Kasumi-1 (cell line): ENCODE data around the gene TULP3.

Experiments used
- DNase-seq, 2 experiments: peaks; one replicate each; lab custom pipeline; 2025; lab: John Stamatoyannopoulos, UW

The TULP3 gene

GRCh38 chr12:2963760-2964292 lies 73.1 kb downstream of the TULP3 start:
- DNase-seq: no peak

GRCh38 chr12:2967651-2968050 lies 77.0 kb downstream of the TULP3 start:
- no peak for DNase-seq

DNA sequence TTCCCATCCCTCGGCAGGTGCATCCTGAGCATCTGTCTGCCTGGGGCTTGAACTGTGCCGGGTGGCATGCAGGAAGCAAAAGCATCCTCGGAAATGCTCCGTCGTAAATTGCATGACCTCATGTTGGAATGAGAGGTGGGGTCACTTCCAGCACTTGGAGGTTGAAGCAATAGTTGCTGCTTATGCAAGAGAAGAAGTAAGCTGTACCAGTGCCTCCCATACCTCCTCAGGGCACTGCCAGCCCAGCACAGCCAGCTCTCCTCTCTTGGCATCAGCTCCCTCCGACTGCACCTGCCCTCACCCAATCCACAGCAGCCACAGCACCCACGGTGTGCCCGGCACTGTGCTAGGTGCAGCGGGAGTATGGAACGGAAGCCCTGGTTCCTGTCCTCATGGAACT lies 80.1 kb downstream of the TULP3 start:
- no peak for DNase-seq

DNA sequence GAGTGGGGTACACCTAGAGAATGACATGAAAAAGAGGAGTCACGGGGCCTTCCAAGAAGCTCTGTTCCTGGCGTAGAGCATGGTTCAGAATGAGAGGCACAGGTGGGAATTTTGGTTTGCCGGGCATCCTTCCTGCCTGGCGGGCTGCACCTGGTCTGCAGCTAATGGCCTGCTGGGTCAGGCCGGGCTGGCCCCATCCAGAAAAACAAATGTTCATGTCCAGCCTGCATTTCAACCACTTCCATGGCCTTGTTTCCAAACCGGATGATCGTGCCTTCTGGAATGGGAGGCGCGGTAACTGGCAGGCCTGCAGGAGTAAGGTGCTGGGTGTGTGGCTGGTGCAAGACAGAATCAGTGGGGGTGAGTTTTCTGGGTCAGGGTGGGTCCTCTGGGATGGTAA lies 82.9 kb downstream of the TULP3 start:
- DNase-seq: no peak

- no peak for DNase-seq
Observed at GRCh38 chr12:2974560-2974971, 83.9 kb downstream of the TULP3 start.

DNA sequence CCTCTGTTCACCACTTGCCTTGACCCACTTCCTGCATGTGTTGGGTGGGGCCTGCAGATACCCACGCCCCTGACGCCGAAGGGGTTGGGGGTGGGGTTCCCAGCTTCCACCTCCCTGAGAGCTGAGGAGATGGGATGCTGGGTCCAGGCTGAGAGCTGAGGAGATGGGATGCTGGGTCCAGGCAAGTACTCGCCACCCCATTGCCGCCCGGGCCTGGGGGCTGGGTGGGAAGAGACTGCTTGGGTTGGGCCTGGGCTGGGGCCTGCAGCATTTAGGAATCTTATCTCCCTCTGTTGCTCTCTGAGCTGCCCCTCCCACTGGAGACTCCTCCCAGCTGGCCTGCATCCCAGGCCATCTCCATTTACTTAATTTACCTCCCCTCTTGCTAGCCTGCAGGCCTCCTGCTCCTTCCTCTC lies 85.9 kb downstream of the TULP3 start:
- DNase-seq: no peak

GRCh38 chr12:2977776-2978175 lies 87.1 kb downstream of the TULP3 start:
- DNase-seq: no peak

- no peak for DNase-seq
Observed at GRCh38 chr12:2979806-2980205, 89.1 kb downstream of the TULP3 start.

DNA sequence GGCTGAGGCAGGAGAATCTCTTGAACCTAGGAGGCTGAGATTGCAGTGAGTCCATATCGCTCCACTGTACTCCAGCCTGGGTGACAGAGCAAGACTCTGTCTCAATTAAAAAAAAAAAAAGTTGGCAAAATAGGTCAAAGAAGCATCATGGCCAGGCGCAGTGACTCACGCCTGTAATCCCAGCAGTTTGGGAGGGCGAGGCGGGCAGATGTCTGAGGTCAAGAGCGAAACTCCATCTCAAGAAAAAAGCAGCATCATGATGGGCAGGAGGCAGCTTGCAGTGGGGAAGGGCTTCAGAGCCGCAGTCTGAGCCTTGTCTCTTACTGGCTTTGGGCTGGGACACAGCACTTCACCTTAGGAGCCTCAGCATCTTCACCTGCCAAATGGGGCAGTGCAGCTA lies 89.9 kb downstream of the TULP3 start:
- no peak for DNase-seq

DNA sequence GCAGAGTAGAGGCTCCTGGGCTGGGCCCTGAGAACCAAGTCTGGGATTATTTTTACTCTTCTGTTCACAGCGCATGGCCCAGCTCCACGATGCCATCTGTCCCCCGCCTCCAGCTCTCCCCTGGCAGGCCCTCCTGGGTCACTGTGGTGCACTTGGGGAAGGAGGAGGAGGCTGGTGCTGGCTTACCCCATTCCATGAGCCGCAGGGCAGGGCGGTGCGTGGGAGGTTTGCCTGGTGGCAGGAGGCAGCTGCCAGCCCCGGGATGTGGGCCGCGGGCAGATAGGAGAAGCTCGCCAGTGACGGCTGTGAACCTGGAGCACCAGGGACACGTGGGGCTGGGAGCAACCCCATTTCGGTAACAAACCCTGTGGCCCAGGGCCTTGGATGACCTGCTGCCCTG lies 91.7 kb downstream of the TULP3 start:
- DNase-seq: no peak

- DNase-seq: no peak
Observed at GRCh38 chr12:2984249-2984648, 93.6 kb downstream of the TULP3 start.

DNA sequence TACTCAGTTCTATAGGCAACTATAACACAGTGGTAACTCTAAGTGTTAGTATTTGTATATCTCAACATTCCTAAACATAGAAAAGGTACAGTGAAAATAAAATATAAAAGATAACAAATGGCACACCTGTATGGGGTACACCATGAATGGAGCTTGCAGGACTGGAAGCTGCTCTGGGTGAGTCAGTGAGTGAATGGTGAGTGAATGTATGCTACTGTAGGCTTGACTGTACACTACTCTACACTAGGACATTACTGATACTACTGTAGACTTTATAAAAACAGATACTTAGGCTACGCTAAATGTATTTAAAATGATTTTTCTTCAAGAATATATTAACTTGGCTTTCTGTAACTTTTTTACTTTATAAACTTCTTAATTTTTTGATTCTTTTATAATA lies 94.0 kb downstream of the TULP3 start:
- no peak for DNase-seq

GRCh38 chr12:2986876-2987275 lies 96.2 kb downstream of the TULP3 start:
- no peak for DNase-seq

- DNase-seq: no peak
Observed at GRCh38 chr12:2988494-2988893, 97.8 kb downstream of the TULP3 start.
